ENCODE results near the gene MRPL52. TPM values are rescaled to one million over a fixed set of nuclear protein-coding genes. Genes with fewer than 3 reads are reported as not detected.

The MRPL52 gene
- total and polyA plus RNA-seq, 2 of the 13 experiments (the other 11 are each of a cell fraction or from before 2014, with no cell fraction given) = 118 to 329 TPM

DNA sequence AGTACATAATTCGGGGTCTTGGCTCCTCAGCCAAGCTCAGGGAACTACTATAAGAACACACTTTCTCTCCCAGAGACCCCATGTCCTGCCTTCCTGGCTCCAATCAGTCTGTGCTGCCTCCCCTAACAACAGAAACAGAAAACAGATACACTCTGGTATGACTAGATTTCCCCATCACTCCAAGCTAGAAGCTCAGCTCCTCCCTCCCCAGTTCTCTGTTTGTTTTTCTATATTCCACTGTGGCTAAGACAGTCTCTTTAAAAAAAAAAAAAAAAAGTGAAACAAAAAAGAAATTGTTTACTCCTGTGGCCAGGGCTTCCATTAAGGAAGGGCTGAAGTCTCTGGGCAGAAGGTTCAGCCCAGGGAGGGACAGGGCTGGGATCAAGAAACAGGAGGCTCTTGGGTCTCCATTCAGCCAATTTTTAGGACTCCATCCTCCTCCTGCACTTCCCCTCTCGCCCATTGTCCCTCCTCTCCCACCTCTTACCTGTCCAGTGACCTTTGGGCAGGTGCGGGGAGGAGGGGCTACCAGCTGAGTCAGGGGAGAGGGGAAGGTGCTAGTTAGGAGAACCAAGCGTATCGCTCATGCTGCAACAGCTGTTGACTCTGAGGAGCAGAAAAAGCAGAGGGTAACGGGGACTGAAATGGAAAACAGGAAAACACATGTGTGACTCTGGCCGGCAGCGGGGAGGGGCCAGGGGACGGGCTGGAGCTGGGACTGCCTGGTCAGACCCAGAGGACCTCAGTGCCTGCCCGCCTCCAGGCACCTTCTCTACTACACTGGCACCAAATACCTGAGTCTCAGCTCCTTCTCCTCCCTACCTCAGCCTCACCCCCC lies 10.3 kb upstream of the MRPL52 start (continued):
- TF ChIP-seq HDAC1 (CRISPR knock-in tag; IDR thresholded peaks at IDR 0.05) (peak; percentile 49; the same call in 1 of the 2 replicates), GABPA (IDR thresholded peaks at IDR 0.05; ENCODE audit: low read depth, low read length) (no peak), GABPA (CRISPR knock-in tag; IDR thresholded peaks at IDR 0.05; ENCODE audit: low read depth) (no peak), ZSCAN12 (CRISPR knock-in tag; IDR thresholded peaks at IDR 0.05) (no peak), ARHGAP35 (CRISPR knock-in tag; IDR thresholded peaks at IDR 0.05; ENCODE audit: borderline replicate concordance) (no peak), ZNF75D (CRISPR knock-in tag; IDR thresholded peaks at IDR 0.05; ENCODE audit: borderline replicate concordance) (no peak), ATF7-NPFF (CRISPR knock-in tag; IDR thresholded peaks at IDR 0.05; ENCODE audit: low read depth) (no peak), NPAS2 (CRISPR knock-in tag; IDR thresholded peaks at IDR 0.05; ENCODE audit: borderline replicate concordance) (no peak), ZNF782 (CRISPR knock-in tag; IDR thresholded peaks at IDR 0.05; ENCODE audit: borderline replicate concordance) (no peak; the same call in 1 of the 2 replicates), ZMAT3 (CRISPR knock-in tag; conservative IDR thresholded peaks at IDR 0.05) (no peak), NONO (IDR thresholded peaks at IDR 0.05) (no peak), NONO (CRISPR knock-in tag; conservative IDR thresholded peaks at IDR 0.05) (no peak; the same call in 1 of the 2 replicates), ZNF674 (CRISPR knock-in tag; IDR thresholded peaks at IDR 0.05; ENCODE audit: low read depth) (no peak), TOE1 (CRISPR knock-in tag; IDR thresholded peaks at IDR 0.05) (no peak), MYPOP (CRISPR knock-in tag; IDR thresholded peaks at IDR 0.05) (no peak), REL (CRISPR knock-in tag; conservative IDR thresholded peaks at IDR 0.05) (no peak), ZFP90 (CRISPR knock-in tag; IDR thresholded peaks at IDR 0.05; ENCODE audit: borderline replicate concordance) (no peak), TBP (CRISPR knock-in tag; IDR thresholded peaks at IDR 0.05) (no peak), EED (CRISPR knock-in tag; IDR thresholded peaks at IDR 0.05) (no peak)
- TF ChIP-seq, protein P1, sequence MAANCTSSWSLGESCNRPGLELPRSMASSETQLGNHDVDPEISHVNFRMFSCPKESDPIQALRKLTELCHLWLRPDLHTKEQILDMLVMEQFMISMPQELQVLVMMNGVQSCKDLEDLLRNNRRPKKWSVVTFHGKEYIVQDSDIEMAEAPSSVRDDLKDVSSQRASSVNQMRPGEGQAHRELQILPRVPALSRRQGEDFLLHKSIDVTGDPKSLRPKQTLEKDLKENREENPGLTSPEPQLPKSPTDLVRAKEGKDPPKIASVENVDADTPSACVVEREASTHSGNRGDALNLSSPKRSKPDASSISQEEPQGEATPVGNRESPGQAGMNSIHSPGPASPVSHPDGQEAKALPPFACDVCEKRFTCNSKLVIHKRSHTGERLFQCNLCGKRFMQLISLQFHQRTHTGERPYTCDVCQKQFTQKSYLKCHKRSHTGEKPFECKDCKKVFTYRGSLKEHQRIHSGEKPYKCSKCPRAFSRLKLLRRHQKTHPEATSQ (CRISPR knock-in tag; IDR thresholded peaks at IDR 0.05; ENCODE audit: borderline replicate concordance) = no peak
- TF ChIP-seq, protein P2, sequence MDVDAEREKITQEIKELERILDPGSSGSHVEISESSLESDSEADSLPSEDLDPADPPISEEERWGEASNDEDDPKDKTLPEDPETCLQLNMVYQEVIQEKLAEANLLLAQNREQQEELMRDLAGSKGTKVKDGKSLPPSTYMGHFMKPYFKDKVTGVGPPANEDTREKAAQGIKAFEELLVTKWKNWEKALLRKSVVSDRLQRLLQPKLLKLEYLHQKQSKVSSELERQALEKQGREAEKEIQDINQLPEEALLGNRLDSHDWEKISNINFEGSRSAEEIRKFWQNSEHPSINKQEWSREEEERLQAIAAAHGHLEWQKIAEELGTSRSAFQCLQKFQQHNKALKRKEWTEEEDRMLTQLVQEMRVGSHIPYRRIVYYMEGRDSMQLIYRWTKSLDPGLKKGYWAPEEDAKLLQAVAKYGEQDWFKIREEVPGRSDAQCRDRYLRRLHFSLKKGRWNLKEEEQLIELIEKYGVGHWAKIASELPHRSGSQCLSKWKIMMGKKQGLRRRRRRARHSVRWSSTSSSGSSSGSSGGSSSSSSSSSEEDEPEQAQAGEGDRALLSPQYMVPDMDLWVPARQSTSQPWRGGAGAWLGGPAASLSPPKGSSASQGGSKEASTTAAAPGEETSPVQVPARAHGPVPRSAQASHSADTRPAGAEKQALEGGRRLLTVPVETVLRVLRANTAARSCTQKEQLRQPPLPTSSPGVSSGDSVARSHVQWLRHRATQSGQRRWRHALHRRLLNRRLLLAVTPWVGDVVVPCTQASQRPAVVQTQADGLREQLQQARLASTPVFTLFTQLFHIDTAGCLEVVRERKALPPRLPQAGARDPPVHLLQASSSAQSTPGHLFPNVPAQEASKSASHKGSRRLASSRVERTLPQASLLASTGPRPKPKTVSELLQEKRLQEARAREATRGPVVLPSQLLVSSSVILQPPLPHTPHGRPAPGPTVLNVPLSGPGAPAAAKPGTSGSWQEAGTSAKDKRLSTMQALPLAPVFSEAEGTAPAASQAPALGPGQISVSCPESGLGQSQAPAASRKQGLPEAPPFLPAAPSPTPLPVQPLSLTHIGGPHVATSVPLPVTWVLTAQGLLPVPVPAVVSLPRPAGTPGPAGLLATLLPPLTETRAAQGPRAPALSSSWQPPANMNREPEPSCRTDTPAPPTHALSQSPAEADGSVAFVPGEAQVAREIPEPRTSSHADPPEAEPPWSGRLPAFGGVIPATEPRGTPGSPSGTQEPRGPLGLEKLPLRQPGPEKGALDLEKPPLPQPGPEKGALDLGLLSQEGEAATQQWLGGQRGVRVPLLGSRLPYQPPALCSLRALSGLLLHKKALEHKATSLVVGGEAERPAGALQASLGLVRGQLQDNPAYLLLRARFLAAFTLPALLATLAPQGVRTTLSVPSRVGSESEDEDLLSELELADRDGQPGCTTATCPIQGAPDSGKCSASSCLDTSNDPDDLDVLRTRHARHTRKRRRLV (CRISPR knock-in tag; IDR thresholded peaks at IDR 0.05) = no peak
- TF ChIP-seq, protein P3, sequence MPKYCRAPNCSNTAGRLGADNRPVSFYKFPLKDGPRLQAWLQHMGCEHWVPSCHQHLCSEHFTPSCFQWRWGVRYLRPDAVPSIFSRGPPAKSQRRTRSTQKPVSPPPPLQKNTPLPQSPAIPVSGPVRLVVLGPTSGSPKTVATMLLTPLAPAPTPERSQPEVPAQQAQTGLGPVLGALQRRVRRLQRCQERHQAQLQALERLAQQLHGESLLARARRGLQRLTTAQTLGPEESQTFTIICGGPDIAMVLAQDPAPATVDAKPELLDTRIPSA (CRISPR knock-in tag; IDR thresholded peaks at IDR 0.05; ENCODE audit: borderline replicate concordance) = no peak

All from HepG2 (cell line).